Sigmoid colon (tissue), 4 donors: ENCODE measurements around the gene MAN2A2.

Experiments
- CTCF ChIP-seq, 4 experiments: fragments of 450-650 bp in 3 of 4; fragments of 200-600 bp in 1 of 4; IDR thresholded peaks; one replicate each; pipeline ENCODE4 v1.5.1; 2016 to 2019; ENCODE audit warnings: antibody characterized with exemption in 4 of 4, mild to moderate bottlenecking in 3 of 4, moderate library complexity in 2 of 4
- EP300 ChIP-seq, 4 donors: sonication (generic); formaldehyde crosslinking; IDR thresholded peaks; one replicate each; pipeline ENCODE4 v1.6.1; 2017; ENCODE audit warnings: antibody characterized with exemption in 4 of 4
- POLR2A ChIP-seq, 2 donors: fragments of 450-650 bp; IDR thresholded peaks; one replicate each; pipeline ENCODE4 v1.6.1; 2016; ENCODE audit warnings: antibody characterized with exemption in 2 of 2, mild to moderate bottlenecking in 2 of 2, moderate library complexity in 2 of 2
- POLR2AphosphoS5 ChIP-seq, 4 donors: sonication (generic); formaldehyde crosslinking; IDR thresholded peaks; one replicate each; pipeline ENCODE4 v1.6.1; 2017; ENCODE audit warnings: antibody characterized with exemption in 4 of 4

- TF ChIP-seq CTCF (IDR thresholded peaks at IDR 0.05) = no peak
- TF ChIP-seq POLR2A (IDR thresholded peaks at IDR 0.05) = no peak
- no peak for TF ChIP-seq EP300 (IDR thresholded peaks at IDR 0.05)
- no peak for TF ChIP-seq POLR2AphosphoS5 (IDR thresholded peaks at IDR 0.05)
These were observed 43.4 kb downstream of the MAN2A2 start for GRCh38 chr15:90946538-90946937.
